T follicular helper cell (primary cell): Measurements from ENCODE around the gene MKKS.
A peak's percentile ranks its signal among the peaks of the same experiment; 100 is the strongest.

Experiments used
- DNase-seq: peaks from one replicate; pipeline ENCODE4 v3.0.0-alpha.2; 2020; ENCODE audit warnings: low read depth
- total RNA-seq, 2 experiments: gene quantifications; one replicate each; lab custom pipeline; 2026; lab: John Stamatoyannopoulos, UW

Gene MKKS
- 15.3 to 26.4 reads per million in 2 experiments for total RNA-seq

DNA sequence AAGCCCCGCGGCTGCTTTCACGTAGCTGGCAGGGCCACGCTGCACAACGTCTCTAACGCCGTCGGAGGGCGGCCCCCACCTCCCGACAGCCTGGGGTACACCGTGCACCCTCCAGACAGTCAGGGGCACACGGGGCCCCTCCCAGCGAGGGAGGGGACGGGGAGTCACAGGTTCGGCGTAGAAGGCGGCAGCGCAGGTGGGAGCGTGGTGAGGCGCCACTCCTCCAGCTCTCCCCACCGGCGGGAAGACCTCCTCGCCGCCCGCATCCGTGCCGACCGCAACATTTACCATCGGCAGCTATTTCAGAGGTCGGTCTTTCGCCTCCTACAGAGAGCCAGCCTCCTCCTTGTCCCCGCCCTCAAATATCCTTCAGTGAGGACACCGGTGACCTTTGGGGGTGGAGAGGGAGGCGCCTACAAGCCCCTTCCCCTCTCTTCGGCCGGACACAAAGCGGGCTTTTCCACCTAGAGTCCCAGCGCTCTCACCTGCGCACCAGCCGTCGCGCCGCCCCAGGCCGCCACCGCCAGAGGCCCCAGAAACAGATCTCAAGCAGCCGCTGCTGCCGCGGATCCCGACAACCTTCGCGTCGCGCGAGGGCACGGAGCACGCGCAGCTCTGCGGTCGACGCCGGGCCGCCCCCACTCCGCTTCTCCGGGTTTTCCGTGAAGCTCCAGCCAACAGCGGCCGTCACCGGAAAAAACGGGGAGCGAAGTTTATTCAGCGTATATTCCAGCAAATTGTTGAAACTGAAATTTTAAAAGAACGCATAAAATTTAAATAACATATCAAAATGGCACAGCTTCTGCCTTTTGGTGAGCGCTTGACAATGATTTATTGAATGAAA is at the start of gene MKKS:
Gene MKKS, minus strand, starts transcription at position 600 of the 844 bp plus-strand sequence. CDS start 20,708 bp downstream, outside the sequence.
- peak; percentile 81 for DNase-seq

DNA sequence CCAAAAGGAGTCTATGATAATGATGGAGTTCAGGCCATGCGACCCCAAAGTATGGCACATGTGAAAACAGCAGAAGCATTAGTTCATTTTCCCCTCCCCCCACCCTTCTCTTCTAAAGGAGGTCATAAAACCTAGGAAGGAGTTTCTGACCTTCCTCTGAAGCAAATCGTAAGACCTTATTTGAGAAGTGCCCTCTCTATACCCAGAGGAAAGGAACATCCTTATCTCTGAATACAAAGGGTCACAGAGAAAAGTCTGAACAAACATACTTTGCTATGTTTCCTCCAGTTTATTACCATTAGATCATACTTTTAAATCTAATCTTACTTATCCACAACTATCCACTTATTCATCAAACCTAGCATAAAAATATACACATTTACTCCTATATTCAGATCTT is 49.7 kb upstream of the MKKS start:
- DNase-seq, result no peak

DNA sequence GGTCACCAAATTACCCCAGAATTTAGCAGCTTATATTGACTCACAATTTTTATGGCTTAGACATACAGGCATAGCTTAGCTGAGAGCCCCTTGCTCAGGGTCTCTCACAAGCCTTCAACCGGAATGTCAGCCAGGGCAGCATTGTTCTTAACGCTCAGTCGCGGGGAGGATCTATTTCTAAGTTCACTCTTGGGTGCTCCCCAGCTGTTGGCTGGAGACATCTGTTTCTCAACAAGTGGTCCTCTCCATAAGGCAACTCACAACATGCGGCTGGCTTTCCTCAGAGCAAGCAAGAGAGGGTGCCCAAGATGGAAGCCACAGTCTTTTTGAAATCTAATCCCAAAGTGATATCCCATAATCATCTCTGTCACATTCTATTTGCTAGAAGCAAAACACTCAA is 47.7 kb upstream of the MKKS start:
- DNase-seq, result no peak

DNA sequence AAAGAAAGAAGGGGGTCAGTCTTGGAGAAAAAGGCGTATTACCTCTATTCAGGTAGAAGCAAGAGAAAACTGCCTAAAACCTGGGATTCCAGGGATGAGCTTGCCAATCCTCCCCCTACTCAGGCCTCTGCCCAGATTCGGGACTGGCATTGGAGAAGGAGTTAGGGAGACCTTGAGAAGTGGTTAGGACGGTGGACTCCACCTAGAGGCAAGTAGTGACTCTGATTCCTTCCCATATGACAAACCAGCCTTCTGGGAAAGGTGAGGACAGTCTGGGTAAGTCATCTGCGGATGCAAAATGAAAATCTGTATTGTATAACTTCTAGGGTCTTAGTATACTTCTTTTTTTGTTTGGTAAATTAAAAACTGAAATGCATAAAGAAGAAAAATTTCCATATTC is 44.9 kb upstream of the MKKS start:
- DNase-seq, result no peak

DNA sequence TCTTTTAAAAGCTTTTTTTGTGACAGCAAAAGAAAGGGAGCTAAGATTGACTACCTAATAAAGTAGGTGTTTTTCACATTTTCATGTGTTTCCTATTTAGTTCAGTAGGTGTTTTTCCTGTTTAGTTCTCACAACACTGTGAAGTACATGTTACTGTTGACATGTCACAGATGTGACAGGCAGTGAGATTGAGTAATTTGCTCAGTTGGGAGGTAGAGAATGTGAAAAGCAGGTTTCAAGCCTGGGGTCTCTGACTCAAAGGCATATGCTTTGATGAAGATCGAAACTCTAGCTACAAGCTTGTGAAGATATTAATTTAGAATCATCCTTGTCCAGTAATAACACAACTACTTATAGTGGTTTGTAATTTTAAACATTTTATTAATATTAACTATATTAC is 44.2 kb upstream of the MKKS start:
- DNase-seq, result no peak

DNA sequence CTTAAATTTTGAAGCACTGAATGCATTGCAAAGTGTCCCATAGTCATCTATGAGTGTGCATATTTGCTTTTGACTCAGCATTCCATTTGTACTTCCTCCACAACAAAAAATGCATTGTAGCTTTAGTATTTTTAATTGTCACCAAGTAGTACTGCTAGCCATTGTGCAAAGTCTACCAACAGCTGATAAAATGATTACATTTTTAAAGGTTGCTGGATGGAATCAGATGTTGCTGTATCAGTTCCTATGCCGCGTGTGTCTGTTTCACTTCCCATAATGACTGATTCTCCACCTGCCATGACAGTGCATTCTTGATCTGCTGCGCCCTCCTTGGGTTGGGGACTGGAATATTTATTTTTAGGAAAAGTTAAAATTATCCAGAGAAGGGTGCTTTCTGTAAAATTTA is 42.3 kb upstream of the MKKS start:
- DNase-seq, result no peak

DNA sequence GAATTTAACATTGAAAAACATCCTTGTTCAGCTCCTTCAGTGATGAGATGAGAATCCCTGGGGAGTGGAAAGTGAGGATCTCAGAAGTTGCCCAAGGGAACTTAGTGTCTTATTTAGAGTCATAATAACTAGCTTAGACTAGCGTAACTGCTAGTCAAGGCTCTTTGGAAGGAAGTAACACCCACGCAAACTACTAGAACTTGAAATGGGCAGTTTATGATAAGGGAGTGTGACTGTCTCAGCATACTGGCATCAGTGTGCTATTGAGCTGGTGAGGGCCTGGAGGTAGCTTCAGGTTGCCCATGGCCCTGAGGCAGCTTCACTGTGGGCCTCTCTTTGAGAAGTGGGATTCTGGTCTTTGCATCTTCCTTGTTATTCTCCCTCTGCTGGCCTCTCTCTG is 41.2 kb upstream of the MKKS start:
- DNase-seq, result no peak

DNA sequence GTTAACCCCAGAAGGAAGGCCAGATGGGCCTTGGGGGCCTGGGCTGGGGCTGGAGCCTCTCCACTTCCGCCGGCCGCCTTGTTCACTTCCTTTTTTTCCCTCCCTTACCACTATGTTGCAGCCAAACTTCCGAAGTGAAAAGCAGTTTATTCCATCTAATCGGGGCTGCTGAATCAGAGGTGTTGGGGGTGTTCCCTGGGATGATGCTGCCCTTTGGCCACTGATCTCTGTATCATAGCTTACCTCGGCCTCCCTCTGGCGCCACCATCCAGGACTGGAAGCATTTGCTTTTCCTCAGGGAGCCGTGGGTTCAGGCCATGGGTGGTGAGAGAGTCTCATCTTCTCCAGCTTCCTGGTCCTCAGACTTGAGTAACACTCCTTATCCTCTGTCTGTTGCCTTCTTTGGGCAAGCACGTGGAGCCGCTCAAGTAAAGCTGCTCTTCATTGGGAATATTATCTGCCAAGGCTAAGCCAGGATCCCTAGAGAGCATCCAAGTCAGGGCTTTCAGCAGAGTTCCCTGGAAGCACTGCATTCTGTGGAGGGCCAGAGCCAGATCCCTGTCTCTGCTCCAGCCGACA is 40.7 kb upstream of the MKKS start:
- no peak for DNase-seq

DNA sequence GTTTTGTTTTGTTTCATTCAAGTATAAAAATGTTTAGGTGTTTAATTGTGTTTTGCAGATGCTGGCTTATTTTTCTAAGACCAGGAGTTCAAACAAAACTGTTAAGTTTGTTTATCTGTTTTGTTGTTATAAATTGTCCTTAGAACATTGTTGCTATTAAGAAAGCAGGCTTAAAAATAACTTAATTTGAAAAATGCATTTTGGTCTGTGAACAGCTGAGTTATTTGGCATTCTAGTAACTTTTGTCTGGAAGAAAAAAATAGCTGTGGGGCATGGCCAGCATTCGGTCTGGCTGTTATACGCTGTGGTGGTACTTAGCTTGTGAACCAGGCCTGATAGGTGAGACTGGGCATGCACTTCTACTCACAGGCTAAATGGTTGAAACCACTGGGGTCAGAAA is 38.8 kb upstream of the MKKS start:
- DNase-seq, result no peak

DNA sequence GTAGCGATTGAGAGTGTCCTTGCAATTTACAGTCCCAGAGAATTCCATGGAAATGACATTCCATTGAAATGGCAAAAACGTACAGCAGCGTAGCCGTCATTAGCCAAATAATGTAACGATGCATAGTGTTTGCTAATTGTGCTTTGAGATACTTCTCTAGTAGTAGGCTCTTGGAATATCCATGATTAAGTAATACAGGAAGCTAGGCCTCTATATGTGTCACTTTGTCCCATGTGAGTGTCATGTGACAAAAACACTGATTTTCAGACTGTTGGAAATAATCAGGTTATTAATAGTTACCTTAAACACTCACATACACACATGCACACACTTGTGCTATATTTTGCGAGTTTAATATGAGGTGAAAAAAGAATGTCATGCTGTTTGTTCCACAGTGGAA is 36.3 kb upstream of the MKKS start:
- no peak for DNase-seq

DNA sequence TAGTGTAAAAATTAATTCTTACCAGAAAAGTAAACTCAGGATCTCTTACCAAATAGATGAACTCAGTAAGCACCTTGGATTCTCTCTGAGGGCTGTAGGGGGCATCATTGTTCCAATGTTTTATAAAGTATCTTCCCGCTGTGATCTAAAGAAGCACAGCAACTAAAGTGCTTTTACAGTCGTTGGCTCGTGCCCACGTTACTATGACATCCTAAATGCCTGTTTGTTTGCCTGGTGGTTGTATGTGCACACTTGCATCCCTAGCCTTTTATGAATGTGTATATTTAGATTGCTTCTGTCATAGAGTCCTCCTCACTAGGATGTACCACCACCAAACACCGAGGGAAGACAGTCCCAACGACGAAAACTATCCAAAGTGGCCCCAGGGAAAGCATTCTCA is 35.6 kb upstream of the MKKS start:
- no peak for DNase-seq

DNA sequence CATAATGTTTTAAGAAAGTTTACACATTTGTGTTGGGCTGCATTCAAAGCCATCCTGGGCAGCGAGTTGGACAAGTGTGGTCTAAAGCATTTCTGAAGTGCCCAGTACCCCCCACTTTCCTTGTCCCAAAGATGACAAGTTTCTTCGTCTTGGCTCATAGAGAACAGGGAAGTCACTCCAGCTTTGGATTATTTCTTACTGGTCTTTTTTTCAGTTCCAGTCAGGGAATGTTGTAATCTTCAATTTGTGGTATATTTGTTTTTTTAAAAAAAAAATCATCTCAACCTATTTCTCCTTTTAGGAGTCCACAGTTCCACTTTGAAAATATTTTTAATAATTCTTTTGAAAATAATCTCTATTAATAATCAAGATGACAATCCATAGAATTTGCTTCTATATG is 35.0 kb upstream of the MKKS start:
- DNase-seq, result no peak

DNA sequence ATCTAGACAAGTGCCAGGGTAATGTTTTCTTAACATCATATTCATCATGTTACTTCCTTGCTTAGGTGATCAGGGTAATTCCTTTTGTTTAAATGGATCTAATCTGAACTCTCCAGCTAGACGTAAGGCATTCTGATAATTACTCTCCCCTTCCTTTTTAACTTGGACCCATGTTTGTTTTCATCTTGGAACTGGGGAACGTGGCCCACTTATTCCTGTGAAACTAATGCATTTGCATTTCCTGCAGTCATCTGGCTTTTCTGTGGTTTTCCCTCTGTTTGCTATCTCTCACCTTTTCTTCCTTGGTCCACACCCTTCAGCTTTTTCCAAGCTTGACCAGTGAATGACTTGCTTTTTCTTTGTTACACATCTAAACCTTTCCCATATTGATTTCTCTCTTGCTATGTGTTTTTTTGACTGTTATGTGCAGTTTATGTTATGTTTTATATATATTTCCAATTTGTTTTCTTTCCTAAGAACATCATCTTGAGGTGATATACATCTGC is 34.4 kb upstream of the MKKS start:
- DNase-seq, result no peak

DNA sequence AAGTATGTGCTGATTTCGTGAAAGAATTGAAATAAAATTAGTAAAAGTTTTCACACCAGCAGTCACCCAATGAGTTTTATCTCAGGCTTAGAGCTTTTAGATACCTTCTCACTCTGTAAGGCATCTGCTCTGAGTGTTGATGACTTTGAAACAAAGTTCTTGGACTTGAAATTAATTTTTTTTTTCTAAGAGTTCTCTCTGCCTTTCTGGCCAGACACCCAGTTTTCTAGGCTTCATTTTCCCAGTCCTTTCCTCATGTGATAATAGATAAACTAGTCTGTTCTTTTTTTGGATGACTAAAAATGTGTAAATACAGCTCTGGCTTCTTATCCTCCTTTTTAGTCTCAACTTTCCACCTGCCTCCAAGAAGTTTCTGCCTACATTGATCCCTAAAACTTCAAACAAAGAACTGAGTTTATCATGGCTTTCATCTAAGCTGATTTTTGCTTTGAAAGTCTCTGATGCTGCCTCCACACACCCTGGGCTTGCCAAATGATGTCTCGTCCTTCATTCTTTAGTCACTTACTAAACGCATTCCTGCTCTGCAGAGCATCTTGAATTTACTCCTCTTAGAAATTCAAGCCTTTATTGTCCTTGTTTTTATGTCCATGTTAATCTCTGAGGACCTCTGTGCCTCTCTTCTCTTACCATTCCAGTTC is 33.8 kb upstream of the MKKS start:
- DNase-seq, result no peak

DNA sequence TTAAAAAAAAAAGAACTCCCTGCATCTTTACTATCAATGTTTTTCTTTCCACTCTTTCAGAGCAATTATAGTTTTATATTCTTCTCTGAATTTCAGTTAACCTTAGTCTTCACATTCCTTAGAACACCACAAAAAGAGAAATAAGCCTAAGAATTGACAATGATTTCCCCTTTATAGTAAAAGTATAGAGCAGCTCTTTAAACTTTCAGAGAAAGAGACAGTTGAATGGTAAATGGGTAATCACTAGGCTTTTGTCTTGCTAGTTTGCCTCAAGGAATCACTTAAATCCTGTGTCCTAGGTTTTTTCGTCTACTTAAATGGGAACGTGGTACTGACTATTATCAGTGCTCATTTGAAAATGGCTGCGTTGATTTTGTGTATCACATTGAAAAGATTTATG is 32.8 kb upstream of the MKKS start:
- DNase-seq, result no peak

DNA sequence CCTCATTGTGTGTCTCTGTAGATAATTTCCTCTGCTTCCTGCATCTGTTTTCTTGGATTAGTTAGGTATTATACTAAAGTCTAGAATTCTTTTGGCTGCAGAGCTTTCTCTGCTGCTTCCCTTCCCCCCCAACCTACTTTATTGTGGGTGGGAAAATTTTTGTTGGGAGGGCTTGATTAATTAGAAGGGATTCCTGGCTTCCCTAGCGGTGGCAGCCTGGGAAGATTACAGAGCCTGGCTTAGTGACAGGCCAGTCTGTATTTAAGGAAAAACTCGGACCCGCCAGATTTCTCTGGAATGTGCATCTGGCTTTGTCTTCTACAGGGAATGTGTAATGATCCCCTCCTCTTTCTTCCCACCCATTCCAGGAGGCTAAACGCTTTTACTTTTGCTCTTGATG is 32.3 kb upstream of the MKKS start:
- DNase-seq, result no peak

DNA sequence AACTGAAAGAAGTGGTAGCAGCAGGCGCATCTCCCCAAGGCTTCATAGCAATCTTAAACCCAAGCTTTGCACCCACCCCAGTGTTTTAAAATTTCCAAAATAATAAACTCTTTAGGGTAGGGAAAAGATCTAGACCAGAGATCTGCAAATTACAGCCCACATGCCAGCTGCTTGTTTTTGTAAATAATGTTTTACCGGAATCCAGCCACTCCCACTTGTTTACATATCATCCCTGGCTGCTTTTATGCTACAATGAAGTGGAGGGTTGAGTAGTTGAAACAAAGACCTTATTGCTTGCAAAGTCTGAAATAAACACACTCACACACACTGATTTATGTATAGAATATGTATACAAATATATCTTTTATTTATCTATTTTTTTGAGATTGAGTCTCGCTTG is 31.1 kb upstream of the MKKS start:
- no peak for DNase-seq

DNA sequence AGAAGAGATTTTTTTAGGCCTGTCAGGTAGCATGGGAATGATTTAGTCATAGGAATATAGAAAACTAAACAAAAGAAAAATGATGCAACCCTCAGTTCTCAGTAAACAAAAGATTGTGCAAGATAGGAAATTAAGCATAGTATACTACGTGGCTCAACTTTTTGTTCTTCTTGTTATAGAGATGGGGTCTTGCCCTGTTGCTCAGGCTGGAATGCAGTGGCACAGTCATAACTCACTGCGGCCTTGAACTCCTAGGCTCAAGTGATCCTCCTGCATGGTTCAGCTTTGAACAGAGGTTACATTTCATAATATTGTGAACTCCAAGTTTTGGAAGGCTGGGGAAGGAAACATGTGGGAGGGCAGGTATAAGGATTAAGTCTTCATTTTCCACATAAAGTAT is 29.6 kb upstream of the MKKS start:
- DNase-seq, result no peak

DNA sequence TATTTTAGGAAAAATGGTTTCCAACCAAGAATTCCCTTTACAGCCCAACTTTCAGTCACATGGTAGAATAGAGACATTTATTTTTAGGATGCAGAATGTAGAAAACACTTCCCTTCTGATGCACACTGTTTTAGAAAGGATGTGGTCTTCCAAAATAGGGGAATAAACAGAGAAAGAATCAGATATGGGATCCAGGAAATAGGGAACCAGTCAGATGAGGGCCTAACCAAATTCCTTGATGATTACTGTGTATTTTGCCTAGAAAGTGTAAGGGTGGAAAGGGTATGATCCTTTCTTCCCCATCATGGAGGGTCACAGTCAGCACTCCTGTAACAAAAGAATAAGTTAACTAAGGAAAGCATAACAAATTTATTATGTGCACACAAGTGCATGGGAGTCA is 28.5 kb upstream of the MKKS start:
- no peak for DNase-seq

DNA sequence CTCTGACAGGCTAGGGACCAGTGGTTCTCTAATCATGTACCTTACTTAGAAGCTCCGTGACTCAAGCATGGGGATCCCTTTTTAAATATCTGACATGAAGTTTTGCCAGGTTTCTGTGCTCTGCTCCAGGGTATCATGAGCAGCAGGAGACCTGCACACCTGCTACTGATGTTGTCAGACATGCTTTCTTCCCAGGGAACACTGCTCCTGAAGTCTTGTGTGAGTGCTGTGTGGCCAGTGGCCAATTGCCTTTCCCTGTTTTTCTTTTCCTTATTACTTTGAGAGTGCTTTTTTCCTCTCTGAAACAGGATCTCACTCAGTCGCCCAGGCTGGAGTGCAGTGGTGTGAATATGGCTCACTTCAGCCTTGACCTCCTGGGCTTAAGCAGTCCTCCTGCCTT is 27.5 kb upstream of the MKKS start:
- no peak for DNase-seq

DNA sequence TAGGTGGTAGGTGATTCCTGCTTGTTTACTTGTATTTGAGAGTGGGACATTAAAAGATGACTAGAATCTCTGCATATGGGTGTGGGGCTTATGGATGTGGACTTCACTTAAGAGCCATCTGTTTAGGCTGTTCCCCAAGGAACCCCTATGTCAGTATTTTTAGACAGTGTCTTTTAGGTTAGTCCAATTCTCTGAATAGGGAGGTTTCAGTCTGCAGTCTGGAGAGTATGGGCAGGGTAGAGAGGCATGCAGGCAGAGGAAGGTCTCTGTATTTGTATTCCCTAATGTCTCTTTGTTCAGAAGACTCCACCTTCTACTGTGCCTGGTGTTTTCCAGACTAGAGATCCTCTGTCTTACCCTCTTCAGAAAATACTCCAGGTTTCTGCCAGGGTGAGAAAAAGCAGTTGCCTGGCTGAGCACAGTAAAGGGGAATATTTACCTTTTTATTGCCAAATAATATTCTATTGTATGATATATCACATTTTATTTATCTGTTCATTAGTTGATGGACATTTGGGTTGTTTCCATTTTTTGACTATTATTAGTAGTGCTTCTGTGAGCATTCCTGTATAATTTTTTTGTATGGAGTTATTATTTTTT is 20.2 kb upstream of the MKKS start:
- DNase-seq, result no peak

DNA sequence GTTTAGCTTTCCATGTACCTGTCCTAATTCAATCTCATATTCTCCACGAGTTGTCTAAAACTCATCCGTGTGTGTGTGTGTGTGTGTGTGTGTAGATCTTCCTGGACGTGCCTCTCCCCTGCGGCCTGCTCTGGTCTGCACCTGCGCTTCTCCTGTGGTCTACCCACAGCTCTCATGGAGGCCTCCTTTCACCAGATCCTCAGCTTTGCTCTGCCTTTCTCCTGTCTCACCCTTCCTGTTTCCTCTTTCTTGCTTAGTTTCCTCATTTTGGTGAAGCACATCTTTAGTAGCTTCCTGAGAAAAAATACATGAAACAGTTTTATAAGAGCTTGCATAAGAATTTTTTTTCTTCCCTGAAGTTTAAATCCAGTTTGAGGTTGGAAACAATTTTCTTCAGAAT is 19.2 kb upstream of the MKKS start:
- no peak for DNase-seq

DNA sequence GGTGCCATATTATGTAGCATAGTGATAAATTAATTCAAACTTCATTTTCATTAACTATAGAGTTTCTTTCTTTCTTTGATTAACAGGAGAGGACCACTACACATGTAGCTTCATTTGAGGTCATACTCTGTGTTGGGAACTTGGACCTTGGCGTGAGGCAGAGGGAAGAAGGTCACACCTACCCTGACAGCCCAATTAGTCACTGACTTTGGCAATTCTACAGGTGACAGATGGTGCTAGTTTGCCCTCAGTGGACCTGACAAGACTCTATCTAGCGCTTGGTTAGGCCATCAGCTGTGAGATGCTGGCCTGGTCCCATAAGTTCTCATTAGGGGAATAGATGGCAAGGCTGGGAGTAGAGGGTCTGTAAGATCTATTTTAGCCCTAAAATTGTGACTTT is 15.2 kb upstream of the MKKS start:
- no peak for DNase-seq
